ENCODE measurements around the gene AHR. TPM values are rescaled to one million over a fixed set of nuclear protein-coding genes. Genes with fewer than 3 reads are reported as not detected.
A peak's percentile ranks its signal among the peaks of the same experiment; 100 is the strongest.

The AHR gene
- total and polyA plus RNA-seq, 2 experiments from 2014 or later: 10.6 to 69.8 TPM

DNA sequence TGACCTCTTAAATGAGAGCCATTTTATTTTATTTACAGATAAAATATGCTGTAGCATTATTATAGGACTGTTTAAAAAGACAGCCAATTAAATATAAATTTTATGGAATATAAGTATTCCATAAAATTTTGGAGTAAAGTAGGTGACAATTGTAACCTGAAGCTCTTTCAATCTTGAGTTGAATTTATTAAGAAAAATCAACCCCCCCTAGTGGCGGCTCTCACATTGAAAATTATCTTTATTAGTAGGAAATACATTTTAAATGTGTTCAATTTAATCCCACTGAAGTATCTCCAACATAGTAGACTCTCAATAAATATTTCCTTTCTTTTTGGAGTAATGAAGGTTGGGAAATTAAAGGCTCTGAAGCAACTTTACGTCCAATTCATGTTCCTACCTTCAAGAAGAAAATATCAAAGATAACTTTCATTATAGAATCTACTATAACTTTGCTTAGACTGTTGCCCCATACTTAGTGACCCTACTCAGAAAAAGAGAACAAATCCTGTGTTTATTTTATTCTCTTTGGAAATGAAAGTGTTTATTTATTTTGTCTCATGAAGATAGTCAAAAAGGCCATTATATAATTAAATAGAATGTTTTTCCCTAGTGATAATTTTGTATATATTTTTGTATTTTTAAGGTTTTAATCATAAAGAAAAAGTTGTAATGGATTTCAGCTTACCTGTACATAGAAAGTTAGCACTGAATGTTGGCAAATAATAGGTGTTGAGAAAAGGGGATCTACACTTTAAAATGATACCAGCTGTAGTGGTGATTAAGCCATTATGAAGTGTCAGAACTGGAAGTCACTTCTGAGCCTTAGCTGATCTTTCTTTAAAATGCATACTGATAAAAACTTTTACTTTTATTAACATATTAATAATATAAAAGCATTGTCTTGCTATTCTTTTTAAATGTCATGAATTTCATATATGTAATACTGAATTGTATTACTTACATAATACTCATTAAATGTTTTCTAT lies 3.3 kb downstream of the AHR start:
- Histone ChIP-seq H3K79me2 (peaks cover 77% of the 10 kb centered on the region), H3K4me1 (ENCODE audit: insufficient read depth) (peaks cover 7% of the 10 kb centered on the region), H3K4me2 (peak overlapping the region; percentile 73), H3K9me2 (replicated peaks; ENCODE audit: insufficient read depth) (no peaks in the 10 kb centered on the region), H3K27me3 (no peaks in the 10 kb centered on the region), H3K9me3 (ENCODE audit: low read depth) (no peaks in the 10 kb centered on the region), H3K4me3 (peak overlapping the region; percentile 7), H4K20me1 (ENCODE audit: insufficient read depth, poor library complexity, severe bottlenecking) (peaks cover 29% of the 10 kb centered on the region), H3K27ac (no peak overlapping the region), H3K36me3 (replicated peaks; ENCODE audit: insufficient read depth, low read depth) (no peaks in the 10 kb centered on the region), H2AFZ (no peak overlapping the region)
- 26% methylated on average over 2 of the region's 2 CpGs for WGBS (ENCODE audit: low lambda C conversion rate, missing lambda C conversion rate)
- TF ChIP-seq EZH2 (IDR thresholded peaks at IDR 0.05; ENCODE audit: borderline replicate concordance): no peak
- TF ChIP-seq, protein P1, sequence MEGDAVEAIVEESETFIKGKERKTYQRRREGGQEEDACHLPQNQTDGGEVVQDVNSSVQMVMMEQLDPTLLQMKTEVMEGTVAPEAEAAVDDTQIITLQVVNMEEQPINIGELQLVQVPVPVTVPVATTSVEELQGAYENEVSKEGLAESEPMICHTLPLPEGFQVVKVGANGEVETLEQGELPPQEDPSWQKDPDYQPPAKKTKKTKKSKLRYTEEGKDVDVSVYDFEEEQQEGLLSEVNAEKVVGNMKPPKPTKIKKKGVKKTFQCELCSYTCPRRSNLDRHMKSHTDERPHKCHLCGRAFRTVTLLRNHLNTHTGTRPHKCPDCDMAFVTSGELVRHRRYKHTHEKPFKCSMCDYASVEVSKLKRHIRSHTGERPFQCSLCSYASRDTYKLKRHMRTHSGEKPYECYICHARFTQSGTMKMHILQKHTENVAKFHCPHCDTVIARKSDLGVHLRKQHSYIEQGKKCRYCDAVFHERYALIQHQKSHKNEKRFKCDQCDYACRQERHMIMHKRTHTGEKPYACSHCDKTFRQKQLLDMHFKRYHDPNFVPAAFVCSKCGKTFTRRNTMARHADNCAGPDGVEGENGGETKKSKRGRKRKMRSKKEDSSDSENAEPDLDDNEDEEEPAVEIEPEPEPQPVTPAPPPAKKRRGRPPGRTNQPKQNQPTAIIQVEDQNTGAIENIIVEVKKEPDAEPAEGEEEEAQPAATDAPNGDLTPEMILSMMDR (IDR thresholded peaks at IDR 0.05; ENCODE audit: poor library complexity): peak; percentile 64
- DNase-seq (ENCODE audit: low spot score): peak; percentile 69

DNA sequence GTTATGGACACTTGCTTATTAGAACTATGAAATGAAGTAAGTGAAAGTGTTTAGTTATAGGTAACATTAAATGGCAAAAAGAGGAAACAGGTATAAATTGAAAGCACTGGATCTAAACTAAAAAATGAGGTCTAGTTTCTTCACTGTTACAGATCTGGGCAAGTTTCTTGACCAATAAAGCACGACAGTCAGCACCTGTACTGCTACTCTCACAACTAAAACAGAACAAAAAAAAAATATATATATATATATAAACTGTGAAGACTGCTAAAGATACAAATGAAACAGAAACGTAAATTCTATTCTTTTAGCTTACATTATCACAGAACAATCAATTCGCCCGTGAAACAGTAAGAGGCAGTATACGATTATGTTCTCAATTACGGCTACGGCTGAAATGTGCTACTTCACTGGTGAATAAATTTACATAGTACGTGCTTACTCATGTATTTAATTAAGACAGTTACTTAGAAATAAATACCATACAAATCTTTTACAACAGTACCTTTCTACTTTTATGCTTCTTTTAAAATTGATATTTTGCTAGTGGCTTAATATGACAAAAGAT lies 4.2 kb downstream of the AHR start:
- H3K36me3 ChIP-seq (replicated peaks; ENCODE audit: insufficient read depth, low read depth): no peaks in the 10 kb centered on the region
- H3K79me2 ChIP-seq: peaks cover 86% of the 10 kb centered on the region
- no peak overlapping the region for H2AFZ ChIP-seq
- H3K27me3 ChIP-seq: no peaks in the 10 kb centered on the region
- H4K20me1 ChIP-seq (ENCODE audit: insufficient read depth, poor library complexity, severe bottlenecking): peaks cover 31% of the 10 kb centered on the region
- H3K9me2 ChIP-seq (replicated peaks; ENCODE audit: insufficient read depth): no peaks in the 10 kb centered on the region
- H3K4me3 ChIP-seq: no peak overlapping the region
- DNase-seq (ENCODE audit: low spot score): peak; percentile 23
- H3K4me2 ChIP-seq: peak overlapping the region; percentile 73
- WGBS (ENCODE audit: low lambda C conversion rate, missing lambda C conversion rate): 58% methylated on average over 8 of the region's 8 CpGs
- H3K9me3 ChIP-seq (ENCODE audit: low read depth): no peaks in the 10 kb centered on the region
- TF ChIP-seq EZH2 (IDR thresholded peaks at IDR 0.05; ENCODE audit: borderline replicate concordance): no peak
- TF ChIP-seq, protein P1 (IDR thresholded peaks at IDR 0.05; ENCODE audit: poor library complexity): peak; percentile 43
- no peak overlapping the region for H3K27ac ChIP-seq
- peaks cover 16% of the 10 kb centered on the region for H3K4me1 ChIP-seq (ENCODE audit: insufficient read depth)

DNA sequence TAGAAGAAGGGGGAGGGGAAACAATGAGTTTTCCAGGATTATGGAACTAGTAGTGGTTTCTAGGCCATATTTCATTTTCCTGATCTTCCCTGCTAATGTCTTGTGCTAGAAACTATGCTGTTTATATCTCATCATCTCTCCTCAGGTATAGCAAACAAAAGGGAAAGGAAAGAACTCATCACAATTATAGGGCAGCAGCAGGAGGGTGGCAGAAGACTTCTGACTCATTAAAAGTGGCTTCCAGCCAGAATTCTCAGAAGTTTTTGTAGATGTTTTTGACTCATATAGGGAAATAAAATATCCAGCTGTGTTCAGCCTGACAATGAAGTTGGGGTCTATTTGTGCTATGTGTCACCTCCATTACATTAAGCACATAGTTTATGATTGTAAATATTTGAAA lies 6.5 kb downstream of the AHR start:
- Histone ChIP-seq H3K4me1 (ENCODE audit: insufficient read depth) (peaks cover 28% of the 10 kb centered on the region), H3K9me2 (replicated peaks; ENCODE audit: insufficient read depth) (no peaks in the 10 kb centered on the region), H3K27ac (no peak overlapping the region), H3K36me3 (replicated peaks; ENCODE audit: insufficient read depth, low read depth) (no peaks in the 10 kb centered on the region), H2AFZ (no peak overlapping the region), H3K9me3 (ENCODE audit: low read depth) (no peaks in the 10 kb centered on the region), H3K79me2 (peaks cover 100% of the 10 kb centered on the region), H3K27me3 (no peaks in the 10 kb centered on the region), H3K4me2 (peak overlapping the region; percentile 67), H3K4me3 (no peak overlapping the region), H4K20me1 (ENCODE audit: insufficient read depth, poor library complexity, severe bottlenecking) (peaks cover 38% of the 10 kb centered on the region)
- DNase-seq (ENCODE audit: low spot score): peak; percentile 34
- no peak for TF ChIP-seq EZH2phosphoT487 (IDR thresholded peaks at IDR 0.05; ENCODE audit: low read depth, severe bottlenecking, unreplicated experiment)
- TF ChIP-seq, protein P1 (IDR thresholded peaks at IDR 0.05; ENCODE audit: poor library complexity): no peak
- TF ChIP-seq EZH2 (IDR thresholded peaks at IDR 0.05; ENCODE audit: borderline replicate concordance): no peak
